Bronchial epithelial cell (primary cell): ENCODE results near the gene CEP95. TPM values are rescaled to one million over a fixed set of nuclear protein-coding genes. Genes with fewer than 3 reads are reported as not detected.
"Not testable (repeated sequence)": the region's sequence is repeated elsewhere in the genome, so short reads cannot be mapped to it uniquely, and the experiment has no call there.

Experiments
- DNase-seq: peaks from one replicate; pipeline ENCODE4 v3.0.0-alpha.2; 2010; ENCODE audit warnings: low read depth
- FAIRE-seq: peaks from 2 replicates; lab custom pipeline; 2011; peaks lifted over from hg19 to GRCh38; lab: Jason Lieb, UNC
- H3K27me3 ChIP-seq: 2 replicates; pipeline ENCODE4 v1.5.1; 2011; ENCODE audit warnings: low read length; ENCODE audit not compliant: control insufficient read depth, insufficient read depth
- H3K36me3 ChIP-seq: 2 replicates; pipeline ENCODE4 v1.5.1; 2011; ENCODE audit warnings: low read length; ENCODE audit not compliant: control insufficient read depth, insufficient read depth
- H3K4me3 ChIP-seq: 2 replicates; pipeline ENCODE4 v1.5.1; 2011; ENCODE audit warnings: mild to moderate bottlenecking, low read depth, low read length, control low read depth
- total RNA-seq: library from RNA; depleted of rRNA; stranded (reverse); fragments of >200 nt; gene quantifications from 2 replicates; pipeline ENCODE4 v1.2.1, GENCODE V29; 2014
- TF ChIP-seq, protein P1 (sequence below): IDR thresholded peaks from 2 replicates; pipeline ENCODE4 v1.5.1; 2011; ENCODE audit warnings: mild to moderate bottlenecking, moderate library complexity, low read length, control low read depth, inconsistent platforms; ENCODE audit not compliant: insufficient read depth, severe bottlenecking

CEP95 gene
- total RNA-seq = 21.1 and 23.7 TPM in 2 replicates

DNA sequence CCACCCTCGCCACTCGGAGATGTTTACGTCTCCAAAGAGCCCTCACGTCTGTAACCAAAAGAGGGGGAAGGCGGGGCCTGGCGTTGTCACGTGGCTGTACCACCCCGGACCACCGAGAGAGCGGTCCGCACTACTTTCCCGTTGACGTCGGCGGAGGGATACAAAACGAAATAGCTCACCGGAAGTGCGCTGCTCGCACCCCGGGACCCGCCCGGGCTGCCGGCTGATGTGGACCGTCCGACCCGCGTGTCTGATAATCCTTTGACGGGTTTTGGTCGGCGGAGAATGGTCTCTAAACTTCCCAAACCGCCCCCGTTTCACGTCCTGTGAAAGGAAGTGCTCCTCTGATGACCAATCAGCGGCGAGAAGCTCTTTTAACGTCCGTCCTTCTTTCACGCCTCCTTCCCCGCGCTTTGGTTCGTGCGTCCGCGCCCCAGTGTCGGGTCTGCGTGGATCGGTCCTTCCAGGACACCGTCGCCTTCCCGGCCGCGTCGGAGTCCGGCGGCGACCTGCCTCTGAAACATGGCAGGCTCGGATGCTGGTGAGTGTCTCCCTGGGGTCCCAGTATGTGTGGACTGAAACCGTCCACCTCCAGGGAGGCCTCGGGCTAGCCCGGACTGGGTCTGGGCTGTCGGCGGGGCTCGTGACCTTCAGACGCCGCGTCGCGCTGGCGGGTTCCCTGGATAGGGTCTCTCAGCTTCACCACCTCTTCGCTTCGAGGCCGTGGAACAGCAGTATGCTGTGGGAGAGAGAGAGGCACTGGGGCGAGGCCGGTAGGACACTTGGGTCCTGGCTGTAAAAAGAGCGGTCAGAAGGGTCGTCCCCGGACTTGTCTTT is at the start of gene CEP95:
CEP95 (plus strand) TSS at position 402 of the 837 bp plus-strand sequence; CDS start at position 523, 121 bp downstream.
- TF ChIP-seq, protein P1, sequence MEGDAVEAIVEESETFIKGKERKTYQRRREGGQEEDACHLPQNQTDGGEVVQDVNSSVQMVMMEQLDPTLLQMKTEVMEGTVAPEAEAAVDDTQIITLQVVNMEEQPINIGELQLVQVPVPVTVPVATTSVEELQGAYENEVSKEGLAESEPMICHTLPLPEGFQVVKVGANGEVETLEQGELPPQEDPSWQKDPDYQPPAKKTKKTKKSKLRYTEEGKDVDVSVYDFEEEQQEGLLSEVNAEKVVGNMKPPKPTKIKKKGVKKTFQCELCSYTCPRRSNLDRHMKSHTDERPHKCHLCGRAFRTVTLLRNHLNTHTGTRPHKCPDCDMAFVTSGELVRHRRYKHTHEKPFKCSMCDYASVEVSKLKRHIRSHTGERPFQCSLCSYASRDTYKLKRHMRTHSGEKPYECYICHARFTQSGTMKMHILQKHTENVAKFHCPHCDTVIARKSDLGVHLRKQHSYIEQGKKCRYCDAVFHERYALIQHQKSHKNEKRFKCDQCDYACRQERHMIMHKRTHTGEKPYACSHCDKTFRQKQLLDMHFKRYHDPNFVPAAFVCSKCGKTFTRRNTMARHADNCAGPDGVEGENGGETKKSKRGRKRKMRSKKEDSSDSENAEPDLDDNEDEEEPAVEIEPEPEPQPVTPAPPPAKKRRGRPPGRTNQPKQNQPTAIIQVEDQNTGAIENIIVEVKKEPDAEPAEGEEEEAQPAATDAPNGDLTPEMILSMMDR = no peak
- FAIRE-seq = no peak
- peaks cover 22% of the 10 kb centered on the region for H3K36me3 ChIP-seq

DNA sequence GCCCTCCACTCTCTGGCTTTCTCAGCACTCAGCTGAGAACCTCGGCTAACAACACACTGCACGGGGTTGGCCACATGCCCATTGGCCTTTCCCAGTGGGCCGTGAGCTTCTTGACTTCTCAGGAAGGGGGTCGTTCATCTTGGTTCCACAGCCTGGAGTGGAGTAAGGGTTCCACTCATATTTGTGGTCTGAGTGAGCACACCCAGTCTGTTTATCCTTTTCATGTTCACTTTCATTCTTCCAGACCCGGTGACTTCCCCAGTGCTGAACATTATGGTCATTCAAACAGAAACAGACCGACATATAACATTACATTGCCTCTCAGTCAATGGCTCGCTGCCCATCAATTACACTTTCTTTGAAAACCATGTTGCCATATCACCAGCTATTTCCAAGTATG is 49.6 kb upstream of the CEP95 start:
- no peak for FAIRE-seq
- DNase-seq = no peak
- Histone ChIP-seq H3K36me3 (no peaks in the 10 kb centered on the region), H3K27me3 (no peaks in the 10 kb centered on the region), H3K4me3 (no peak overlapping the region)
- TF ChIP-seq, protein P1 = no peak

More for the DNA sequence above, at the start of gene CEP95:
- Histone ChIP-seq H3K27me3 (no peaks in the 10 kb centered on the region), H3K4me3 (peak within 1 kb of the TSS; percentile 61)
- DNase-seq = peak; percentile 96

- TF ChIP-seq, protein P1 = no peak
- FAIRE-seq (no peak), DNase-seq (no peak)
- H3K36me3 ChIP-seq = no peaks in the 10 kb centered on the region
- H3K4me3 ChIP-seq = no peak overlapping the region
- H3K27me3 ChIP-seq = no peaks in the 10 kb centered on the region
Observed at GRCh38 chr17:64458756-64459155, 48.0 kb upstream of the CEP95 start.

- FAIRE-seq (no peak), DNase-seq (peak; percentile 44)
- no peaks in the 10 kb centered on the region for H3K27me3 ChIP-seq
Observed at GRCh38 chr17:64459284-64459747, 47.5 kb upstream of the CEP95 start.

DNA sequence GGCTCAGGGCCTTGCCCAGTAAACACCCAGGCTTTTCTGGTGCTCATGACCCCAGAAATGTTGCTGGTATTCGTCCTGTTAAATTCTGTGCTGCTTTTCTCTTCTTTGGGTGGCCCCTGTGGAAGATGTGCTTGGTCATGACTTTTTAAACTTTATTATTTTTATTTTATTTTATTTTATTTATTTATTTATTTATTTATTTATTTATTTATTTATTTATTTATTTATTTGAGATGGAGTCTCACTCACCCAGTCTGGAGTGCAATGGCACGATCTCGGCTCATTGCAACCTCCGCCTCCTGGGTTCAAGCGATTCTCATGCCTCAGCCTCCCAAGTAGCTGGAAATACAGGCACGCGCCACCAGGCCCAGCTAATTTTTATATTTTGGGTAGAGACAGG is 47.0 kb upstream of the CEP95 start:
- DNase-seq, H3K27me3 ChIP-seq, H3K36me3 ChIP-seq, FAIRE-seq, H3K4me3 ChIP-seq: not testable (repeated sequence)

More at GRCh38 chr17:64459284-64459747, 47.5 kb upstream of the CEP95 start:
- H3K36me3 ChIP-seq = no peaks in the 10 kb centered on the region
- H3K4me3 ChIP-seq = no peak overlapping the region
- TF ChIP-seq, protein P1 = no peak

DNA sequence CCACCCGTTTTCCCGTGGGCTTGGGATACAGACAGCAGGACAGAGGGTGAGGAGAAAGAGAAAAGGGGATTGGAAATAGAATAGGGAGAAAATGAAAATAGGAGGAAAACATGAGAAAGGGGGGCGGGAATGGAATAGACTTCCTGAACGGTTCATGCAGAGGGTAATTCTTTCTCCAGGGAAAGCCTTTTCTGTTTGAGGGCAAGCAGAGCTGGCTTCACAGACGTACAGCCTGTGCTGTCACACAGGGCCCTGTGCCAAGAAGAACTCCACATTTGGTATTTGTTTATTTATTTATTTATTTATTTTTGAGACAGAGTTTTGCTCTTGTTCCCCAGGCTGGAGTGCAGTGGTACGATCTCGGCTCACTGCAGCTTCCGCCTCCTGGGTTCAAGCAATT is 45.8 kb upstream of the CEP95 start:
- no peaks in the 10 kb centered on the region for H3K36me3 ChIP-seq
- TF ChIP-seq, protein P1 = no peak
- H3K27me3 ChIP-seq = no peaks in the 10 kb centered on the region
- no peak overlapping the region for H3K4me3 ChIP-seq
- DNase-seq = no peak
- FAIRE-seq = no peak
